ENCODE measurements around the gene SETDB2.

The SETDB2 gene

DNA sequence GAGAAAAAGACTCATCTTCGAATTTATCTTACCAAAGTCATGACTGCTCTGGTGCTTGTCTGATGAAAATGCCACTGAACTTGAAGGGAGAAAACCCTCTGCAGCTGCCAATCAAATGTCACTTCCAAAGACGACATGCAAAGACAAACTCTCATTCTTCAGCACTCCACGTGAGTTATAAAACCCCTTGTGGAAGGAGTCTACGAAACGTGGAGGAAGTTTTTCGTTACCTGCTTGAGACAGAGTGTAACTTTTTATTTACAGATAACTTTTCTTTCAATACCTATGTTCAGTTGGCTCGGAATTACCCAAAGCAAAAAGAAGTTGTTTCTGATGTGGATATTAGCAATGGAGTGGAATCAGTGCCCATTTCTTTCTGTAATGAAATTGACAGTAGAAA lies 32.5 kb downstream of the SETDB2 start:
- DNase-seq = no peak

DNA sequence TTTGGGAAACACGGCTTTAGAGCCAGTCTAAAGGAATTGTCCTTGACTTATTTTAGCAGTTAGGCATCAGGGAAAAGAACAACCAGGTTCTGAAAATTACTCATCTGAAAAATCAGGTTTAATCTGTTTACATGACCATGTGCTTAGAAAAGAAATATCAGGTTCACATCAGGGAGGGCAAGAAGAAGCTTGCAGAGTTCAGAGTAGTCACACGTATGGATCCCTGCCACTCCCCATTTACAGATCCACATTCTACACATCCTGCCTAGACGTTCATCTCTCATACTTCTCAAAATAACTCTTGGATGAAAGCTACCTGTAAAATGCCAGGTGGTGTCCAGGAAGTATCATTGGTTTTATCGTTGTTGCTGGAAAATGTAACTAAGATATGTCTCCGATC lies 37.7 kb downstream of the SETDB2 start:
- no peak for DNase-seq

DNA sequence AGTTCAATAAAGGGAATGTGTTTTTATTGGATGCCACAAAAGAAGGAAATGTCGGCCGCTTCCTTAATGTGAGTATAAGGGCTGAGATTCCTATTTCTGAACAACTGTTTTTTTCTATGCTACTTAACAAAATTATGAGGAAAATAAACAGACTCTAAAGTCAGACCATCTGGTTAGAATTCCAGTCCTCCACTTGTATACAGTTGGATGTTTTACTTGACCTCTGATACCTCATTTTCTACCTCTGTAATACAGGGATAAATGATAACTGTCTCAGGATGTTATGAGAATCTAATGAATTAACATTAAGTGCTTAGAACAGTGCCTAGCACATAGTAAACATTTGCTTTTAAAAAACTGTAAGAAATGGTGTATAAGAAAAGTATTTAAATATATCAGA lies 44.5 kb downstream of the SETDB2 start:
- DNase-seq = no peak

DNA sequence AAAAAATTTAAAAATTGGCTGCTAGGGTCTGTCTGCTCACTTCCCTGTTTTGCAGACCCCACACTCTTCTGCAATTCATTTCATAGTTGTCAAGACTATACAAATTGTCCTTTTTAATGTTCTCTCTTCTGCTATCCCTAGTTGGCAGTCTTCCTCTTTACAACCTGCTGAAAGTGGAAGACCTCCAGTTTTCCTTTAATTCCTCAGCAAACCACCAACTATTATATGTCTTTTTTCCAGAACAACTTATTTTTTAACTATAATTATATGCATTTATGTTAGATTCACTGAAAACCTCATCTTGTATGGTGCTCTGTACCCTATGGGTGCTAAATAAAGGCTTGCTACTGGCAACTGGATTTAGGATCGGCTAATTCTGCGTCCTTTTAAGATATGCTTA lies 50.6 kb downstream of the SETDB2 start:
- no peak for DNase-seq

DNA sequence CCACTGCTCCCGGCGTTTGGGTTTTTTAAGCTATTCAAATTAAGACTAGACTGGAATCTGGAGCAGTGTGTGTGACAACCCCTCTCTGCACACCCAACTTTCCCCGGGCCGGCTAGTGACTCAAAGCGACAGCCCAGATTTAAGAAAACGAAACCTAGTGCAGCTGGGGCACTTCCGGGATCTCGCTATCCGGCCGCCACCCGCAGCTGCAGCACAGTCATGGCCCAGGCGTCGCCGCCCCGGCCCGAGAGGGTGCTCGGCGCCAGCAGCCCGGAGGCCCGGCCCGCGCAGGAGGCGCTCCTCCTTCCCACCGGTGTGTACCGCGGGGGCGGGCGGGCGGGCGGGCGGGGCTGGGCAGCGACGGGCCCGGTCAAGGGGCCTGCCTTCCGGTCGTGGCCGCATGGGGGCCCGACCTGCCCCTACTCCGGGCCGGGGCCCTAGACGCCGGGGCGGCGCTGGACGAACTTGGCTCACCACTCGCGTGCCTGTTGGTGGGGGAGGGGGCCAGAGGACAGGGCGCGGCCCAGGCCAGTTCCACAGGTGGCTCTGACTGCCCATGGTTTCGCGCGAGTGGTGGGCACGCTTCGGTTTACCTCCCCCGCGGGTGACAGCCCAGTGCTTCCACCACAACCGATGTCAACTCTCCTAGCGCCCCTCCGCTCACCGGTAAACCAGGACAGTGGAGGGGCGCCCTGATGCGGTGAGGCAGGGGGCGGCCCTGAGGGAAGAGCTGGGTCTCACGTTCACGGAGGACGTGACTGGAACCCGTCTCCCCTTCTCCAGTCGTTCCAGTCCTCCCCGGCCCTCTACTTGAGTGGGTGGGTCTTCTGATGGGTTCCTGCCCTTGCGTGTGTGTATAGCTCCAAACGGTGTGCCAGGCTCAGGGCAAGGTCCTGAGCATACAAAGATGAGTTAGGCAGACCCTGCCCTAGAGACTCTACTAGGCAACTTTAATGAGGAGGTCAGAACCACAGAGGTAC lies 52.0 kb downstream of the SETDB2 start, which contains the start of gene PHF11:
Gene PHF11, plus strand, starts transcription at position 171 of the 980 bp plus-strand sequence. Its CDS starts 49 bp downstream, at position 220.
- DNase-seq = peak; percentile 67 to 92 (median 79)

DNA sequence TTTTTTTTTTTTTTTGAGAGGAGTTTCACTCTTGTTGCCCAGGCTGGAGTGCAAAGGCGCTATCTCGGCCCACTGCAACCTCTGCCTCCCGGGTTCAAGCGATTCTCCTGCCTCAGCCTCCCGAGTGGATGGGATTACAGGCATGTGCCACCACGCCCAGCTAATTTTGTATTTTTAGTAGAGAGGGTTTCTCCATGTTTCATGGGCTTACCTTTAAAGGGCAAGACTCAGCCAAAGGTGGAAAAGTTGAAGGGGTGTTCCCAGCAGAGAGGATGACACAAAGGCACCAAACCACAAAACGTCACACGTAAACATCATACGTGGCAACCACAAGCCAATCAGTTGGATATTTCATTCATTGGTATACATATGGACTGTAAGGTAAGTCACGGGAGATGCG lies 52.8 kb downstream of the SETDB2 start:
- peak in 4 of 5 donors; percentile 27 to 73 (median 34) for DNase-seq

DNA sequence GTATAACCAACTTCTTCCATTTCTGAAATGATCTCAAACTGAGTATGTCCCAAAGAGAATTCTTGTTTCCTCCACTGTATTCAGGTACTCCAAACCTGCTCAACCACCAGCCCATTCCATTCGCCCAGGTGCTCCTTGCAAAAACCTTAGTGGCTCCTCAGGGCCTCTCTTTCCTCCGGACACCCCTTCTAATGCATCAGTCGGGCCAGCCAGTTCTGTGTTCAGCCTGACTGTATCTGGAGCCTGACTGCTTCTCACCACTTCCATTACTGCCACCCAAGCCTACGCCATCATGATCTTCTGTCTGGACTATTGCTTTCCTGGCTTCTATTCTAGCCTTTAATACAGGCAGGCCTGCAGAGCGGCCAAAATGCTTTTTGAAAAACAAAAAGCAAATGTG lies 53.2 kb downstream of the SETDB2 start:
- DNase-seq = no peak

DNA sequence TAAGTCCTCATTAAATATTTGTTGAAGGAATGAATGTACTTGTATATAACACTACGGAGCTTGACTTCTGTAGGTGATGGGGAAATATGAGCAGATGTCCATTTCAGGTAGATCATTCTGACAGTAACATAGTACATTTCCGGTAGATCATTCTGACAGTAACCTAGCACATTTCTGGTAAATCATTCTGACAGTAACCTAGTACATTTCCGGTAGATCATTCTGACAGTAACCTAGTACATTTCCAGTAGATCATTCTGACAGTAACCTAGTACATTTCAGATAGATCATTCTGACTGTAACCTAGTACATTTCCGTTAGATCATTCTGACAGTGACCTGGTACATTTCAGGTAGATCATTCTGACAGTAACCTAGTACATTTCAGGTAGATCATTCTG lies 54.1 kb downstream of the SETDB2 start:
- peak in 1 of 5 donors; percentile 70 for DNase-seq

DNA sequence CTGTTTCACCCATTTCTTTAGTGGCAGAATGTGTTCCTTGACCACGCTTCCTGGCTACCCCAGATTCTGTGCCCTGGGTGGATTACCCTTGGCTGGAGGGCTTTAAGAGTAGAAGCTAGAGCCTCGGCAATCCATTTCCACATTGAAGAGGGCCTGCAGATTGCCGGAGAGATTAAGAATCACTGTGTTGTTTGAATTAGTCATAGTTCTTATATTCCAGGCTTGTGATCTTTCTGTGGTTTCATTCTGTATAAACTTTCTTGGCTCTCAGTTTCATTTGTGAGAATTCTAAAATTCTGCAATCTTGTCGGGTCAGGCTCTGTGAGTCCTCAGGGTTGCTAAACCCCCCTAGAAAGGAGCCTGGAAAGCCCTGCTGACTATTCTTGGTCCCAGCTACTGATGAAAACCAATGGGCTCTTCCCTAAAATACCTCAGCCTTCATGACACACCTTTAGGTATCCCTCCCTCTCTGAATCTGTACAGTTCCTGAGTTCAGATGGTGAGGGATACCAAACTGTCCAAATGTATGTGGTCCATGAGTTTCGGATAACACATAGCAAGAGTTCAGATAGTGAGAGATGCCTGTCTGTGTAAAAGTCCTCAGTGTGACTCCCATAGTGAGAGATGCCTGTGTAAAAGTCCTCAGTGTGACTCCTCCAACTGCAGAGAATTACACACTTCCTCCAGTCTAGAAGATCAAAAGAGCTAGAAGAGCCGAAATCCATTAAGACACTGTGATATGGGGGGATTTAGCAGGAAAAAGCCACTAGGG lies 56.0 kb downstream of the SETDB2 start:
- DNase-seq = peak in 1 of 5 donors; percentile 33

DNA sequence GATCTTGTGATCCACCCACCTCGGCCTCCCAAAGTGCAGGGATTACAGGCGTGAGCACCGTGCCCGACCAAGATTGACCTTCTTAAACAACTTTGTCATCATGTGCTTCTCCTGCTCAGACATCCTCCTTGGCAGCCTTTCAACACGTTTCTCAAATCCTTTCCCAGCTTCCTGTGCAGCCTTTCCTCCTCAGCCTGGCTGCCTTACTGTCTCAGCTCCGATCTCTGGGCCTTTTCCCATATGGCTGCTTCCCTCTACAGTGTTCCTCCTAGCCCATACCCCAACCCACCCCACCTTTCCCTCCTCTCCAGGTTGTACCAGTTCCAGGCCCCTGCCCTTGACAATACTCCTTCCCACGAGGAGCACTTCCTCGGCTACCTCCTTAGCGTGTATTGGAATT lies 58.9 kb downstream of the SETDB2 start:
- no peak for DNase-seq

DNA sequence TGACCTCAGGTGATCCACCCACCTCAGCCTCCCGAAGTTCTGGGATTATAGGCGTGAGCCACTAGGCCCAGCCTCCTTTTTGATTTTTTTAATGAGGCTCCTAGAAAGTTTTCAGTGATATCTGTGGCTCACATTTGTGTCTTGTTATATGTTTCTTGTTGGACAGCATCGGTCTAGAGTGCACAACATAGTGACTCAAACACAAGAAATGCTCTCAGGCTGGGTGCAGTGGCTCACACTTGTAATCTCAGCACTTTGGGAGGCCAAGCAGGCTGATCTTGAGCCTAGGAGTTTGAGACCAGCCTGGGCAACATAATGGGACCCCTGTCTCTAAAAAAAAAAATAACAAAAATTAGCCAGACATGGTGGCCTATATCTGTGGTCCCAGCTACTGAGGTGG lies 59.9 kb downstream of the SETDB2 start:
- DNase-seq = no peak

DNA sequence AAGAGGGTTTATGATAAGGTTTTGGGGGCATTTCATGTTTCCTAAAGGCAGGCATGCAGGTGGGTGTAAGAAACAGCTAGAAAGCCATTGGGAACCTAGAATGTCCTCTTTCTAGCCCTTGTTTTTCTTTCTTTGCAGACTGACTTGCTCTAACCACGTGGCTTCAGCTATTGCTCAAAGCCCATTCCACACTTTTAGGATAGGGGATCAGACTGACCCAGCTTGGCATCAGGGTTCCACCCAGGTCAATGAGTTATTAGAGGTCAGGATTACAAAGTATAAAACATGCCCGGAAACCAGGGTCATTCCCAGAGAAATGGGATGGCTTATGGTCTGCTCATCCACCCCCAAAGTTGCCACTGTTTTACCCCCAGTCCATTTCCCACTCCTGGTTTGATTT lies 68.5 kb downstream of the SETDB2 start:
- DNase-seq = no peak

DNA sequence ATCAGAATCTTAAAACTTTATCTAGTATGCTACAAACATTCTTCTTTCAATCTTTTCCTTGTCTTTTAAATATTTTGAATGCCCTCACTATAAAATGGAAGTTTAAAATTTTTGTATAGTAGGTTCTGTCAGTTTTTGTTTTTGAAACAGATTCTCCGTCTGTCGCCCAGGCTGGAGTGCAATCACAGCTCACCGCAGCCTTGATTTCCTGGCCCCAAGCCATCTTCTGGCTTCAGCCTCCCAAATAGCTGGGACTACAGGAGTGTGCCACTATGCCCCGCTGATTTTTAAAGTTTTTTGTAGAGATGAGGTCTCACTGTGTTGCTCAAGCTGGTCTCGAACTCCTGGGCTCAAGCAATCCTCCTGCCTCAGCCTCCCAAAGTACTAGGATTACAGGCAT lies 72.4 kb downstream of the SETDB2 start:
- DNase-seq = no peak

DNA sequence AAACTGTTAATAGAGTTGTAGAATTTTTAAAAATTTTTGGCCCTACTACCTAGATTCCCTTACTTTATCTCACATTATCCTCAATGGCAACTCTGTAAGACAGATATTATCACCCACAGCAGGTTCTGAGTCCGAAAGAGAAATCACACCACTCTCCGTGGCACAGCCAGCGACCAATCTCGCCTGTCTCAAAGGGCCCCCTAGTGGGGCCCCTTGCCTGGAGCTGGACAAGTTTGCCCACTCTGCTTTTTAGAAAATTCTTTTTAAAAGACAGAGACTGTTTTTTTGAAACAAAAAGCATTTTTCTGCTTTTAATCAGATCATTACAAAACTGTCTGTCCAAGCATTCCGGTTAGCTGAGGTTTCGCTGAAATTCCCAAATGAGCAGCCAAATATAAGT lies 73.4 kb downstream of the SETDB2 start:
- DNase-seq = no peak

DNA sequence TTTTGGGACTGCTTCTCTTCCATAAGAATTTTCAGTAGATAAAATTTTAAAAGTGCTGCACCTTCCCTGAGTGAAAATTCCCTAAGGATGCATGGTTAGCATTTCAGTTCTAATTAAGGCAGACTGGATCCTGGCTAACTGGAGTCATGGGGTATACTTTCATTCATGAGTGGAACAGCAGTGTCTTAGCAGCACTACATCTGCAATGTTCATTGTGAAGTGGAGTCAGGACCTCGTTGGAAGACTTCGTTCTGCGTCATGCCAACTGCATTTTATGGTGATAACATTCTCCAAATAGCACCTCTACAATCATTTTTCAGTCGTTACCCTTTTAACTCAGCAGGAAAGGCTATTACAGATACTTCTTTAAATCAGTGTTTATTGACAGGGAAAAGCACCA lies 77.2 kb downstream of the SETDB2 start:
- DNase-seq = no peak

DNA sequence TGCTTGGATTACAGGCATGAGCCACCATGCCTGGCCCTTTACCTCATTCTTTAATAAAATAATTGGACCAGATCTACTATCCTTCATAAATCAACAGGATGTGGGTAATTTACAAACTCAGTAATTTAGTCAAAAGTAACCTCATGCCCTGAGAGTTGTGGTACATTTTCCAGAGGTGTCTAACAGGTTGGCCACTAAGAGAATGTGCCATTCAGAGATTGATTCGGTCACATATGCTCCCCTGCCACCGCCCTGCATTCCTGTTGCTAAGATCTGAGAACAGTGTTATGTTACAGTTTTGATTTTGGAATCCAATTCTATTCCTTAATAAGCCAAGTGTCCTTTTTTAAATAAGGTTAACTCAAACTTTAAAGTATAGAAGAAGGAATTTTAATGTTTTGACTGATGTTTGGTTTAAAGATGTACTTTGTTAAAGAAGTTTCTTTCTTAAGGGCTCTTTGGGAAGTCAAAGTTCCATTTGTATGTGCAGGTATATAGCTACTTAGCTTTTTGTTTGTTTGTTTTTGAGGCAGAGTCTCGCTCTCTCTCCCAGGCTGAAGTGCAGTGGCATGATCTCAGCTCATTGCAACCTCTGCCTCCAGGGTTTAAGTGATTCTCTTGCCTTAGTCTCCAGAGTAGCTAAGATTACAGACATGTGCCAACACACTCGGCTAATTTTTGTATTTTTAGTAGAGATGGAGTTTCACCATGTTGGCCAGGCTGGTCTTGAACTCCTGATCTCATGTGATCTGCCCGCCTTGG lies 80.8 kb downstream of the SETDB2 start:
- DNase-seq = no peak

DNA sequence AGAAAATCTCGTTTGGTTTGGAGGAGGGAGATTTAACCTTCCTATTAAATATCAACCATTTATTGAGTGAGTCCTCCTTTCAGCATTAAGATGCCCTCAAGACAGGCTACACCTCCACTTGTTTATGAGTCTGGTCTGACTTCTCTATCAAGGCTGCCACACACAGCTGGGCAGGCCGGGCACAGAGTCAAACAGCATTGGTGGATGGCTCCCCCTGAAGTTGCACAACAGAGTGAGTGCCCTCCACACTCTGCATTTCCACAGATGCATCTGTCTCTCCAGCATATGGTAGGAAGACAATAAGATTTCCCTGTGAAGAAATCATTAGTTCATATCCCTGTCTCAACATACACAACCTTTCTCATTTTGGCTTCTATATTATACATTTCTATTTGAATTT lies 83.0 kb downstream of the SETDB2 start:
- DNase-seq = no peak

DNA sequence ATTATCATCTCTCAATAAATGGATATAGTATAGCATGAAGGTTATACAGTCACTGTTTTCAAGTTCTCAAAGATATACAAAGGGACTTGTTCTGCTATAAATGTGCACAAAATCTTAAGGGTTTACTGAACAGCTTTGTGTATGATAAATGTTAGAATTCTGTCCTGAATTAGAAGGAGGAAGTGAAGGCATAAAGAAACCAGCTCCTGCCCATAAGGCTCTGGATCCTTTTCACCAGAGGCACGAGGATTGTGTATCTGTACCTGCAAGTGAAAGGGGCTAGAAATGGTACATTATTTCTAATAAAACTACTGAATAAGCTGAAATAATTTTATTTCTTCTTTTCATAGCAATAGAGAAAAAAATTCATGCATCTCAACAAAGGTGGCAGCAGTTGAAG lies 84.1 kb downstream of the SETDB2 start:
- no peak for DNase-seq

DNA sequence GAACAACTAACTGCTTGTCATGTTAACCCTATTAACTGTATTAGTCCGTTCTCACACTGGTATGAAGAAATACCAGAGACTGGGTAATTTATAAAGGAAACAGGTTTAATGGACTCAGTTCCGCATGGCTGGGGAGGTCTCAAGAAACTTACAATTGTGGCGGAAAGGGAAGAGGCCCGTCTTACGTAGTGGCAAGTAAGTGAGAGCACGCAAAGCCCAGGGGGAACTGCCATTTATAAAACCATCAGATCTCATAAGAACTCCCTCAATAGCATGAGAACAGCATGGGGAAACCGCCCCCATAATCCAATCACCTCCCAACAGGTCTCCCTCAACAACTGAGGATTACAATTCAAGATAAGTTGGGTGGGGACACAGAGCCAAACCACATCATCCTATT lies 86.4 kb downstream of the SETDB2 start:
- no peak for DNase-seq

DNA sequence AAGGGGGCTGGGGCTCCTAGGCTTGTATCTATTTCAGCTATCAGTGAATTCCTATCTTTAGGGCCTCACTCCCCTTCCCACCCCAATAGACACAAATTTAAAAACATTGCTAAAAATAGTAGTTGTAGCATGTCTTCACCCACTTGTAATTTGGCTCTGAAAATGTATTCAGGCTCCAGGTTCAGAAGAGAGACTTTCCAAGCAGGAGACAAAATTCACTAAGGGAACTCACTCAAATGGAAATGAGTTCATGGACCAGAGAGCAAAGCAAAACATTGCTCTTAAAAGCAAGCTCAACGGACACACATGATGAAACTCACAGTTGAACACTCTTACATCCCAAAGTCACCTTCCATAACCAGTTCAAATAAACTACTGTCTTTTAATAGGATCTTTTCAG lies 88.5 kb downstream of the SETDB2 start:
- no peak for DNase-seq

DNA sequence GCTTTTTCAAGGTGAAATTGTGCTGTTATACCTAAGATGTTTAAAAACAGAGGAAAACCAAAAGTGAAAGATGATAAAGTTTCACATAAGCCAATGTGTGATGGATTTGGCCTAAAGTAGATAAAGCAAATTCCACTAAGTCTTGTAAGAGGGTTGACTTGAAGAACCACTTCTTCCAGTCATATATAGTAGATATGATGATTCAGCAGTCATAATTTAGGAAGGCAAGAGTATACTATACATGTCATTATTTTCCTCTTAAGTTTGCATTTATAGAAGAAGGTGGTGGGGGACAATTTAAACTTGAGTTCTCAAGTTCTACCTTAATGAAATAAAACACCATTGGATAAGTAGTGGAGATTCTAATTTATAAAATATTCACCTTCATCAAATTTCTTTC lies 88.9 kb downstream of the SETDB2 start:
- no peak for DNase-seq

DNA sequence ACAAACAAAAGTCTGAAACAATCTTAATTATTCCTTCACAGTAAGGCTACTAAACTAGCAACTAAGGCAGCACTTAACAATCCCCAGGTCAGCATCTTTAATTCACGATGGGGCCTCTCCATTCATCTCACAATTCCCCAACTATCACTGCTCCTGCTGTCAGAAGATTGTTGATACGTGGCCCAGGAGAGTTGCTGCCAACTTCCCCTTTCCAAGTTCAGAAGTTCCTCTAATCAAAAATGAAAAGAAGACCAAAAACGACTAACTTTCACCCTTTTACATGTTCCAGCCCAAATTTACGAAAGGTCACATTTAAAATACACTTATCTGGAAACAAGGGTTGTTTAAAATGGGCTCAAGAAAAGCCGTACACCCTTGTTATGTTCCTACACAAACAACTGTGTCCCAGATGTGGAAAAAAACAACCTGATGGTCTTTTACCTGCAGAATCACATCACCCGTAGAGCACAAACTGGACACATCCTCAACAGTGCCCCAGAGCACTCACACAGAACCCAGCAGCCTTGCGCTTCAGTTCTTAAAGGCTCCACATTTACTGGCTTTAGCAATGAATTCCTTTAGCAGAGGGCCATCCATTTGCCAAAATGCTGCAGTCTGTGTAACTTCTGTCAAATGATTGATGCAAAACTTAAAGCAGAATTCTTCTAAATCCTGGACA lies 89.7 kb downstream of the SETDB2 start:
- DNase-seq = no peak

Data from T-helper 1 cell (primary cell).